SK-N-DZ (cell line): Measurements from ENCODE around the gene ZP3.
A peak's percentile ranks its signal among the peaks of the same experiment; 100 is the strongest.
"Not testable (repeated sequence)": the region's sequence is repeated elsewhere in the genome, so short reads cannot be mapped to it uniquely, and the experiment has no call there.

Experiments used
- DNase-seq: peaks from one replicate; pipeline ENCODE4 v3.0.0-alpha.2; 2015; ENCODE audit warnings: low spot score

Gene ZP3

DNA sequence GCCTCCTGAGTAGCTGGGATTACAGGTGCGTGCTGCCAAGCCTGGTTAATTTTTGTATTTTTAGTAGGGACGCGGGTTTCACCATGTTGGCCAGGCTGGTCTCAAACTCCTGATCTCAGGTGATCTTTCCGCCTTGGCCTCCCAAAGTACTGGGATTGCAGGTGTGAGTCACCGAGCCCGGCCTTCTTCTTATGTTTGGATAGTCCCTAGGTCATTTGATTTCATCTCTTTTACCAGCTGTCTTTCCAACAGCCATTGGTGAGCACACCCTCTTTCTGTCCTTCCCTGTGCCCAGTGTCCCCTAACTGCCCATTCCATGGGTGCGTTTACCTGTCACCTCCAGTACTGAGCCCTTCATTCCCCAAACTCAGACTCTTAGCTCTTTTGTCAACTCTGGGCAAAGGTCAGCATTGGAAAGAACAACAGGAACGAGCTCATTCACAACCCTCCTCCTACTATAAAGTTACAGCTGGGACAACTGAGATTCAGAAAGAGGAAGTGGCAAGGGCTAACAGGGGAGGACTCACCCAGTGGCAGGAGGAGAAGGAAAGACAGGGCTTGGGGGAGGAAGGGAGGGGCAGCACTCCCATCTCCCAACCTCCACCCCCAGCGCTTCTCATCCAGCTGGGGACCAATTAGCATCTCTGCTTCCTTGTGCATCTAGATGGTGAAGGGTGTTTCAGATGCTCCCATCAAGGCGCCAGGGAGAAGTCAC, 20.8 kb upstream of the ZP3 start:
- no peak for DNase-seq

DNA sequence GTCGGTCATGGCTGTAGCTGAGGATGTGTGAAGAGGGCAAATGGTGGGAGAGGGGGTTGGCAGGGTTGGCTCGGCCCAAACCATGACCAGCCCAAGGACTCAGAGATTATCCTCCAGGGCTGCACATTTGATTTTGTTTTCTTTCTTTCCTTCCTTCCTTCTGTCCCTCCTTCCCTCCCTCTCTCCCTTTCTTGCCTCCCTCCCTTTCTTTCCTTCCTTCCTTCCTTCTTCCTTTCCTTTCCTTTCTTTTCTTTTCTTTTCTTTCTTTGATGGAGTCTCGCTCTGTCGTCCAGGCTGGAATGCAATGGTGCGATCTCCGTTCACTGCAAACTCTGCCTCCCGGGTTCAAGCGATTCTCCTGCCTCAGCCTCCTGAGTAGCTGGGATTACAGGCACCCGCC, 19.0 kb upstream of the ZP3 start:
- no peak for DNase-seq

DNA sequence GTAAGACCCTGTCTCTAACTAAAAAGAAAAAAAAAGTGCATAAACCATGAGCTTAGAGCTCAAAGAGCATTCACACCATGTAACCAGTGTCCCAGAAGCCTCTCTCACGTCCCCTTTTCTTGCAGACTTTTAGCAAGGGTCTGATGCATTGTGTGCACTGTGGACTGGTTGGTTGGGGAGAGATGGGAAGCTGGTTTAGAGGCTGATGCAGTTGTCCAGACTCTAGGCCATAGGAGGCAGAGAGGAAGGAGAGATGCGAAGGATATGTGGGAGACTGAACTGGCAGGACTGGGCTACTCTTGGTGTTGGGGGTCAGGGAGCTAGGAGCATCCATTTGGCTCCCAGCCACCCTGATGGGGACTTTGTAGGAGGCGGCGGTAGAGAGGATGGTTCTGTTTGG, 17.0 kb upstream of the ZP3 start:
- no peak for DNase-seq

DNA sequence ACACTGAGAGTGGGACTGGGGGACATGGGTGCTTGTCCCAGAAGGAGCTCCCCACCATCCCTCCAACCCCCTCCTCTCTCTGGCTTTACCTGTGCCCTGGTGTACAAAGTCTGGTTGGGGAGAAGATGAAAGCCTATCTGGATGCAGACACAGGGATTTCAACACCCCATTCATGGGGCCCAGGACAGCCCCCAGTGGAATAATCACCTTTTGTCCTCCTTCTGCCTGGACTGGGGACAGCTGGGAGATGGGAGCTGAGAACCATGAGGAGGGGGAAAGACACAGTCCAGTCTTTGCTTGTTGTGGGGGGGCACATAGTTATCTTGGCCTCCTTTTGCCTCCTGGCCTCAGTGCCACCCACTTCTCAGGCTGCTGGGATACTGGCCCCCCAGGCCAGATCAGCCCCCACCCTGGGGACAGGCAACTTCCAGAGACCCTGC, 16.6 kb upstream of the ZP3 start:
- DNase-seq, result no peak

DNA sequence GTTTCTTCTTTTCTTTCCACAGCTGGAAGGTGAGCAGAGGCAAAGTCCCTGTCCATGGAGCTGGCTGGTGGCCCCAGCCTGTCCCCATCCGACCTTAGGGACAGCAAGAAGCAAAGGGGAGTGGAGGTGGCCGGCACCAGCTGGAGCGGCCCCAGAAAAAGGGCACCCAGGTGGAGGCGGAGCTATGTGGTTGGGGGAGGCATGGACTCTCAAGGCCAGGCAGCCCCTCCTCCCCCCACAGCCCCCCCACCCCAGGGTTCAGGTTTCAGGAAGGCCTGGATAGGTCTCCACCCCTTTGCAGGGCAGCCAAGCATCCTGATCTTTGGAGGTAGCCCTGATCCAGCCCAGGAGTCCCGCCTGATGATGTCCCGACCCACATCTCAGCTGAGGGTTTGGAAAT, 15.2 kb upstream of the ZP3 start, which contains the start of gene SSC4D:
SSC4D (minus strand) TSS at position 161 of the 400 bp plus-strand sequence. CDS start 5,258 bp downstream, outside the sequence.
- no peak for DNase-seq

DNA sequence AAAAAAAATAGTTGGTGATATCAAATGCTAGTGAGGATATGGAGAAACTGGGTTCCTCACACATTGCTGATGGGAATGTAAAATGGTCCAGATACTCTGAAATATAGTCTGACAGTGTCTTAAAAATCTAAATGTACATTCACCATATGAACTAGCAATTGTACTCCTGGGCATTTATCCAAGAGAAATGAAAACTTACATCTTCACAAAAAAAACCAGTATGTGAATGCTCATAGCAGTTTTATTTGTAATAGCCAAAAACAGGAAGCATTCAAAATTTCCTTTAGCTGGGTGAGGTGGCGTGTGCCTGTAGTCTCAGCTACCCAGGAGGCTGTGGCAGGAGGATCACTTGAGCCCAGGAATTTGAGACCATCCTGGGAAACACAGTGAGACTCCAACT, 13.1 kb upstream of the ZP3 start:
- no peak for DNase-seq

DNA sequence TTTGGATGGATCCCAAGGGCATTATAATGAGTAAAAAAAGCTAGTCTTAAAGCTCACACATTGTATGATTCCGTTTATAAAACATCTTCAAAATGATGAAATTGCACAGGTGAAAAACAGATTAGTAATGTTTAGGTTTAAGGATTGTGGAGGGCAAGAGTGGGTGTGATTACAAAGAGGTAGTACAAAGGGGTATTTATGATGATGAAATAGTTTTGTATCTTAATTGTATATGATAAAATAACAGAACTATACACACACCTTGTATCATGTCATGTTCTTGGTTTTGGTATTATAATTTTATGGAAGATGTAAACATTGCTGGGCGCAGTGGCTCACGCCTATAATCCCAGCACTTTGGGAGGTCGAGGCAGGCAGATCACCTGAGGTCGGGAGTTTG, 12.5 kb upstream of the ZP3 start:
- DNase-seq, result no peak

DNA sequence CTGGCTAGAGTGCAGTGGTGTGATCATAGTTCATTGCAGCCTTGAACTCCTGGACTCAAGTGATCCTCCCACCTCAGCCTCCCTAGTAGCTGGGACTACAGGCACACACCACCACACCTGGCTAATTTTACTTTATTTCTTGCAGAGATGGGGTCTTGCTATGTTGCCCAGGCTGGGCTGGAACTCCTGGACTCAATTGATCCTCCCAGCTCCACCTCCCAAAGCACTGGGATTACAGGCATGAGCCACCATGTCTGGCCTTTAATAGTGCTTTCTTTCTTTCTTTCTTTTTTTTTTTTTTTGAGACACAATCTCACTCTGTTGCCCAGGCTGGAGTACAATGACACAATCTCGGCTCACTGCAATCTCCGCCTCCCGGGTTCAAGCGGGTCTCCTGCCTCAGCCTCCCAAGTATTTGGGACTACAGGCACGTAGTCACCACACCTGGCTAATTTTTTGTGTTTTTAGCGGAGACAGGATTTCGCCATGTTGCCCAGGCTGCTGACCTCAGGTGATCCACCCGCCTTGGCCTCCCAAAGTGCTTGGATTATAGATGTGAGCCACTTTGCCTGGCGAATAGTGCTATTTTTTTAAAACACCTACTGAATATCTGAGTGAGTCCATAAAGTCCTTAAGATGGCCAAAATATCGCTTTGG, 7.0 kb upstream of the ZP3 start:
- not testable (repeated sequence) for DNase-seq

DNA sequence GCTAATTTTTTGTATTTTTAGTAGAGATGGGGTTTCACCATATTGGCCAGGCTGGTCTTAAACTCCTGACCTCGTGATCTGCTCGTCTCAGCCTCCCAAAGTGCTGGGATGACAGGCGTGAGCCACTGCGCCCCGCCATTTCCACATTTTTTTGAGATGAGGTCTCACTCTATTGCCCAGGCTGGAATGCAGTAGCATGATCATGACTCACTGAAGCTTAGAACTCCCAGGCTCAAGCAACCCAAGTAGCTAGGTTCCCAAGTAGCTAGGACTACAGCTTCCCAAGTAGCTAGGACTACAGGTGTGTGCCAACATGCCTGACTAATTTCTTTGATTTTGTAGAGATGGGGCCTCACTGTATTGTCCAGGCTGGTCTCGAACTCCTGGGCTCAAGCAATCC, 3.7 kb upstream of the ZP3 start:
- DNase-seq, result not testable (repeated sequence)

DNA sequence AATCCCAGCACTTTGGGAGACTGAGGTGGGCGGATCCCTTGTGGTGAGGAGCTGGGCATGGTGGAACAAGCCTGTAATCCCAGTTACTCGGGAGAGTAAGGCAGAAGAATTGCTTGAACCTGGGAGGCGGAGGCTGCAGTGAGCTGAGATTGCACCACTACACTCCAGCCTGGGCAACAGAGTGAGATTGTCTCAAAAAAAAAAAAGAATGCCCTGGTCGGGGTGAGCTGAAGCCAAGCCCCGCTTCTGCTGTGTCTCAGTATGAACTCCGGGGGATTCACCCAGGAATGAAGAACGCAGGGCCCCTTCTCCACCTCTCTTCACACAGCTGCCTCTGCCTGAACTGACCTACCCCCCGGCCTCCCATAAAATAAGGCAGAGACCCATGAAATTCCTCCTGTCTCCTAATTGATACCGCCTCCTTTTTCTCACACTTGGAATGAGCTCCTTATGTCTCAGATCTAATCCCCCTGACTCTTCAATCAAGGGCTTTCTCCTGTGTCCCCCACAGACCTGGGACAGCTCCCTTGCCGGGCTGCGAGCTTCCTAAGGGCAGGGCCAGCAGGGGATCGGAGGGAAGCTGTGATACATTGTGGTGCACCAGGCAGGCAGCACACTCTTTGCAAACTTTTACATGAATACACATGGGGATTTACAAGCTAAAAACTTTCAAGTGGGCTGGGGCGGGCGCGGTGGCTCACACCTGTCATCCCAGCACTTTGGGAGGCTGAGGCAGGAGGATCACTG, 911 bp upstream of the ZP3 start:
- no peak for DNase-seq

DNA sequence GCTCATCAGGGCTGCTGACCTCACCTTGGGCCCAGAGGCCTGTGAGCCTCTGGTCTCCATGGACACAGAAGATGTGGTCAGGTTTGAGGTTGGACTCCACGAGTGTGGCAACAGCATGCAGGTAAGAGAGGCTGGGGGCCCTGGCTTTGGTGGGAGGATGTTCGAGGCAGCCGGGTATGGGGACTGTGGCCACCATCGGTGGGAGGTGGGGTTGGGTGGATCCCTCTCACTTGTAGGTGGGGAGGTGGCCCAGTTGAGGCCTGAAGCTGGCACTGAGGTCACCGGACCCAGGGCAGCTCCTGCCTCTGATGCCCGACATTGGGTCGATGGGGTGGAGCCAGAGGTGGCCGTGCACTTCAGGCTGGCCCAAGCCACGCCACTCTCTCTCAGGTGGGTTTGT, 406 bp downstream of the ZP3 start:
- DNase-seq, result no peak

DNA sequence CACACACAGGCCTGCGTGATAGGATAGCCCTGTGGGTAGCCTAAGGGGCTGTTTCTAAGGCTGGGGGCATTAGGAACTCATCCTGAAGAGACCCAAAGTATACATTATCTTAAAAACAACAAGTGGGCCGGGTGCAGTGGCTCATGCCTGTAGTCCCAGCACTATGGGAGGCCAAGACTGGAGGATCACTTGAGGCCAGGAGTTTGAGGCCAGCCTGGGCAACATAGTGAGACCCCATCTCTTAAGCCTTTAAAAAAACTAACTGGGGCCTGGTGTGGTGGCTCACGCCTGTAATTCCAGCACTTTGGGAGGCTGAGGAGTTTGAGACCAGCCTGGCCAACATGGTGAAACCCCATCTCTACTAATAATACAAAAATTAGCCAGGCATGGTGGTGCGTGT, 808 bp downstream of the ZP3 start:
- DNase-seq, result not testable (repeated sequence)

DNA sequence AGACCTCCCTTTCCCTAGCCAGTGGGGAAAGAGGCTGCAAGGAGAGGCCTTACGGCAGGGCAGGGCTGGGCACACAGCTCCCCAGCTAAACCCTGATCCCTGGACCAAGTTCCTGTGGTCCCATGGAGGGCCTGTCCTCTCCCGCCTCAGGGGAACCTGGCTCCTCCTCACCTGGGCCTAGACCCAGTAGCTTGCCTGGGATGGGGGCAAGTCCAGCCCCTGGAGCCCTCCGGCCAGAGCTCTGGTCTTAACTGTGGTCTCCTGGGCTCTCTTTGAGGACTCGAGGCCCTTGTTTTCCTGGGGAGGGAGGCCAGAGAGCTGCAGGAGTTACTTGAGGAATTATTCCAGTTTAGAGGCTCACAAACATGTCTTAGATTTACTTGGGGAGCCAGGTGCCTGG, 1.5 kb downstream of the ZP3 start:
- no peak for DNase-seq

DNA sequence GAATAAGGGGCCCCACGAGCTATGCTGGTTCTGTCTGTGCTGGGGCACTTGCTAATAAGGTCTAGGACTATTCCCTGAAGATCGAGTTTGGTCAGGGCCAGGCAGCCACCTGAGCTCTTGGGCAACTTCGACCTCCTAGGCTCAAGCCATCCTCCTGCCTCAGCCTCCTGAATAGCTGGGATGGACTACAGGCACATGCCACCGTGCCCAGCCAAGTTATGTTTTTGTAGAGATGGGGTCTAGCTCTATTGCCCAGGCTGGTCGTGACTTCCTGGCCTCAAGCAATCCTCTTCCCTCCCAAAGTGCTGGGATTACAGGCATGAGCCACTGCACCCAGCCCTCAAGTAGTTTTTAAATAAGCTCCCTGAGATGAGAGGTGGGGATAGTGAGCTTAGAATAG, 2.9 kb downstream of the ZP3 start:
- no peak for DNase-seq

DNA sequence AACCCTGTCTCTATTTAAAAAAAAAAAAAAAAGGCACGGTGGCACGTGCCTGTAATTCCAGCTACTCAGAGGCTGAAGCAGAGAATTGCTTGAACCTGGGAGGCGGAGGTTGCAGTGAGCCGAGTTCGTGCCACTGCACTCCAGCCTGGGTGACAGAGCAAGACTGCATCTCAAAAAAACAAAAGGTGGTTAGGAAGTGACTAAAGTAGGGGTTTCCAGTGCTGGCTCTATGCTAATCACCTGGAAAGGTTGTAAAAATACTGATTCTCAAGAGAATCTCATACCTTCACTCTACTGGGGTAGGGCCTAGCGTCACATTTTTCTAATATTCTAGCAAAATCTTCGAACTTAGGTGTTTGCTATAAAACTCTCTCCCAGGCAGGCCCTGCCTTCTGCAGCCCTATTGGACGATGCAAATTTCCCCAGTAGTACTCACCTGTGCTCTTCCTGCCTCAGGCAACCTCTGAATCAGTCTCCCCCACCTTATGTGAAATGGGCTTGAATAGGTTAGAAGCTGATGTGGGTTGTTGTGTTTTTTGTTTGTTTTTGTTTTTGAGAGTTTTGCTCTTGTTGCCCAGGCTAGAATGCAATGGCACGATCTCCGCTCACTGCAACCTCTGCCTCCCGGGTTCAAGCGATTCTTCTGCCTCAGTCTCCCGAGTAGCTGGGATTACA, 3.5 kb downstream of the ZP3 start:
- DNase-seq, result no peak

DNA sequence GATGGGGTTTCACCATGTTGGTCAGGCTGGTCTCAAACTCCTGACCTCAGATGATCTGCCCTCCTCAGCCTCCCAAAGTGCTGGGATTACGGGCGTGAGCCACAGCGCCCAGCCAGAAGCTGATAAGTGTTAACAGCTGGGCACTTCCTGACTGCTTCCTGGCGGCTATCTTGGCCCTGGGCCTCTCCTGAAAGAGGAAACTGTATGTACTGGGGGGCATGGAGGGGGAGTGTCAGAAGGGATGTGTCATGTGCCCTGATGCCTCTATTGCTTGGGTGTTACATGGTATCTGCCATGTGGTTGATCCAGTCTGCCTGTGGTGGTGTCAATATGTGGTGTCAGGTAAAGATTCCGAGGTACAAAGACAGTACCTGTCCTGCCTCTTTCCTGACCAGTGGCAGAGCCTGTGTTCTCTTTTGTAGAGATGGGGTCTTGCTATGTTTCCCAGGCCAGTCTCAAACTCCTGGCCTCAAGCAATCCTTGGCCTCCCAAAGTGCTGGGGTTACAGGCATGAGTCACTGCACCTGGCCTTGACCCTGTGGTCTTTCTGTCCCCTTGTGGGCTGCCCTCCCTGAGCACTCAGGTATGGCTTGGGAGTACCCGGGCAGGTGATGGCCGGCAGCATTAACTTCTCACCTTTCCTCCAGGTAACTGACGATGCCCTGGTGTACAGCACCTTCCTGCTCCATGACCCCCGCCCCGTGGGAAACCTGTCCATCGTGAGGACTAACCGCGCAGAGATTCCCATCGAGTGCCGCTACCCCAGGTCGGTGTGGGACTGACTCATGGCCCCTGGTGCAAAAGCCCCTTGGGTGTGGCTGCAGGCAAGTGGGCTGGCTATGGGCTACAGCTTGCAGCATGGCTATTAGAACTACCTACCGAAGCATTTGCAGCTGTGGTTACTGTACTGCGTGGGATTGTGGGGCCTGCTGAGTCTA, 4.4 kb downstream of the ZP3 start:
- no peak for DNase-seq

DNA sequence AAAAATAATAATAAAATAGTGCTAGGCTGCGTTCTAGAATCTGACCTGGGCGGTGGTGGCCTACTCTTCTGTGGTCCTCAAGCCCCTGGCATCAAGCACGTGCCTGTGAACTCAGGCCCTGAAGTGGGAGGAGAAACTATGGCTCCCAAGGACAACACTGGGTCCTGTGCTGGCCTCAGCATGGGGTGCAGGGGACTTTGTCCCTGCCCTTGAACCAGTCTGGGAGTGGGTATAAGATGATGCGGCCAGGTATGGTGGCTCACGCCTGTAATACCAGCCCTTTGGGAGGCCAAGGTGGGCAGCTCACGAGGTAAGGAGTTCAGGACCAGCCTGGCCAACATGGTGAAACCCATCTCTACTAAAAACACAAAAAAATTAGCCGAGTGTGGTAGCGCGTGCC, 5.5 kb downstream of the ZP3 start:
- no peak for DNase-seq

DNA sequence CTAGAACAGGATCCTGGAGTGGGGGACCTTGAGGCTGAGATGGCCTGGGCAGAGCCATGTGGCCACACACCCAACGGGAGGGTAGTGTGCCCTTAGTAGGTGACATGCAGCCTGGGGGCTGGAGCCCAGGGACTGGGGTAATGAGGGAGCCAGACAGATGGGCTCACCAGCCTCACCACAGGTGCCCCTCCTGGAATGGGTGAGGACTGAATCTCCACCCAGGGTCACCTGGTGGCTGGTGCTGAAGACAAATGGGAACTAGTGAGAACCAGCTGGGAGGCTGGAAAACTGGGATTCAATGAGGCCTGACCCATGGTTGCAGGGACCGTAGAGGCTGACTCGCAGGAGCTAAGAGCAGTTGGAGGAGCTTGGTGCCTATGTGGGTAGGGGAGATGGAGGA, 6.1 kb downstream of the ZP3 start:
- no peak for DNase-seq

DNA sequence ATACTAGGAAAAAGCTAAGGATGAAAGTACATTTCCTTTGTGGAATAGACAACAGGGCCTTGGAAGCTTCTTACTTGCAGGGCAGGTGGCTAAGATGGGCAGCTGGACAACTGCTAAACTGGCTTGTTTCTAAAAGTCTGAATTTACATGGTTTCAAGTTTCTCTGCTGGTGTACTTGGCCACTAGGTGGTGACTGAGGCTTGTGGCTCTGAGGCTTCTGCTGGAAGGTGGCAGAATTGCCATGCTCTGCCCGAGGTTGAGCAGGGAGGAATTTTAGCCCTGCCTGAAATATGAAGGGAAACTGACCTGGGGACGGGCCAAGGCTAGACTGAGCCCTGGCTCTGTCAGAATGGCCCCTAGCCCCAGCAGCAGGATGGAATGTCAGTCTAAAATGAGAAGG, 13.1 kb downstream of the ZP3 start:
- peak; percentile 71 for DNase-seq

DNA sequence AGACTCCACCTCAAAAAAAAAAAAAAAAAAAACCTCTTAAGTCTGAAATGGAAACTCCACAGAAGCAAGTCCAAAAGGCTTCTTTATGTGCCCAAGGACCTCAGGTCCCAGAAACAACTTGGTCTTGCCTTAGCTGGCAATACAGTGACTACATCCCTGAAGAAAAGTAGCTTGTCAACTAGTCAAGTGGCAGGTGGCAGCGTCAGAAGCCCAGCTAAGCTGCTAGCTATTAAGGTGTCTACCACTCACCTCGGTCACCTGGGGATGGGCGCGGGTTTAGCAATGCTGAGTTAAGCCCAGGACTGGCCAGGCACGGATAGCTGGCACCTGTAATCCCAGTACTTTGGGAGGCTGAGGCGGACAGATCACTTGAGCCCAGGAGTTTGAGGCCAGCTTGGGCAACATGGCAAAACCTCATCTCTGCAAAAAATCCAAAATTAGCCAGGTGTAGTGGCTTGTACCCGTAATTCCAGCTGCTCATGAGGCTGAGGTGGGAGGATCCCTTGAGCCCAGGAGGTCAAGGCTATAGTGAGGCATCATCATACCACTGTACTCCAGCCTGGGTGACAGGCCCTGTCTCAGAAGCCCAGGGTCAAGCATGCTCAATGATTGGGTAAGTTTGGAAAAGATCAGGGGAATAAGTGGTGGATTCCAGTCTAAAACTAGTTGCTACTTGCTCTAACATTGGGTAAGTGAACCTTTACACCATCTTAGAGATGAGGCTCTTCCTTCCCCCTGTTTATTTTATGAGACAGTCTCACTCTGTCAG, 14.6 kb downstream of the ZP3 start:
- not testable (repeated sequence) for DNase-seq
